Liver (tissue), 9 donors: ENCODE results near the gene CFAP61. TPM values are rescaled to one million over a fixed set of nuclear protein-coding genes. Genes with fewer than 3 reads are reported as not detected.

Source experiments
- DNase-seq: peaks from one replicate; pipeline ENCODE4 v3.0.0-alpha.2; 2017; ENCODE audit warnings: low spot score
- H3K27ac ChIP-seq, 2 donors: one replicate each; pipeline ENCODE4 v1.7.0; 2013; ENCODE audit warnings: inconsistent platforms in 2 of 2, low read length in 2 of 2, control low read depth in 1 of 2, low read depth in 1 of 2, mild to moderate bottlenecking in 1 of 2
- H3K27me3 ChIP-seq, 4 donors: one replicate each; pipeline versions ENCODE4 v1.6.1 to v1.7.0; 2013; ENCODE audit warnings: low read length in 3 of 4, inconsistent platforms in 1 of 4, mild to moderate bottlenecking in 1 of 4, moderate library complexity in 1 of 4; ENCODE audit not compliant: control insufficient read depth in 4 of 4, insufficient read depth in 4 of 4
- H3K36me3 ChIP-seq, 4 donors: one replicate each; pipeline versions ENCODE4 v1.6.1 to v1.7.0; 2013; ENCODE audit warnings: low read length in 3 of 4, mild to moderate bottlenecking in 3 of 4, low read depth in 1 of 4, moderate library complexity in 1 of 4; ENCODE audit not compliant: control insufficient read depth in 4 of 4, insufficient read depth in 3 of 4
- H3K4me1 ChIP-seq, 4 donors: one replicate each; pipeline versions ENCODE4 v1.6.1 to v1.7.0; 2013; ENCODE audit warnings: low read length in 3 of 4, mild to moderate bottlenecking in 3 of 4, moderate library complexity in 1 of 4; ENCODE audit not compliant: control insufficient read depth in 4 of 4, insufficient read depth in 4 of 4
- H3K4me3 ChIP-seq, 3 donors: one replicate each; pipeline versions ENCODE4 v1.6.1 to v1.7.0; 2013; ENCODE audit warnings: low read length in 3 of 3, control low read depth in 1 of 3, low read depth in 1 of 3, mild to moderate bottlenecking in 1 of 3
- H3K9ac ChIP-seq, 2 donors: one replicate each; pipeline ENCODE4 v1.7.0; 2013; ENCODE audit warnings: low read length in 2 of 2, mild to moderate bottlenecking in 2 of 2, moderate library complexity in 2 of 2, control low read depth in 1 of 2, low read depth in 1 of 2
- H3K9me3 ChIP-seq, 4 donors: one replicate each; pipeline versions ENCODE4 v1.6.1 to v1.7.0; 2013; ENCODE audit warnings: low read length in 3 of 4; ENCODE audit not compliant: control insufficient read depth in 4 of 4
- ATF3 ChIP-seq: IDR thresholded peaks from 2 replicates; pipeline ENCODE4 v1.6.1; 2016; ENCODE audit warnings: antibody characterized with exemption
- CTCF ChIP-seq: fragments of 150-350 bp; IDR thresholded peaks from 2 replicates; pipeline ENCODE4 v1.5.1; 2017; ENCODE audit warnings: improper control_type of control experiment, low read depth, low read length; ENCODE audit not compliant: missing input control
- EGR1 ChIP-seq, 2 donors: IDR thresholded peaks; 2 replicates each; pipeline ENCODE4 v1.6.1; 2016 to 2018; ENCODE audit warnings: antibody characterized with exemption in 2 of 2, low read depth in 2 of 2
- FOXA1 ChIP-seq: IDR thresholded peaks from 2 replicates; pipeline ENCODE4 v1.6.1; 2016; ENCODE audit warnings: antibody characterized with exemption
- GABPA ChIP-seq, 2 donors: IDR thresholded peaks in 1 of 2; conservative IDR thresholded peaks in 1 of 2; 2 replicates each; pipeline ENCODE4 v1.6.1; 2016; ENCODE audit warnings: antibody characterized with exemption in 2 of 2, mild to moderate bottlenecking in 1 of 2, moderate library complexity in 1 of 2
- HNF4A ChIP-seq, 2 donors: conservative IDR thresholded peaks; 2 replicates each; pipeline ENCODE4 v1.6.1; 2016; ENCODE audit warnings: antibody characterized with exemption in 2 of 2, mild to moderate bottlenecking in 2 of 2
- HNF4G ChIP-seq: IDR thresholded peaks from 2 replicates; pipeline ENCODE4 v1.6.1; 2016; ENCODE audit warnings: antibody characterized with exemption
- MAX ChIP-seq: IDR thresholded peaks from 2 replicates; pipeline ENCODE4 v1.6.1; 2016; ENCODE audit warnings: antibody characterized with exemption
- NR2F2 ChIP-seq: IDR thresholded peaks from 2 replicates; pipeline ENCODE4 v1.6.1; 2016; ENCODE audit warnings: antibody characterized with exemption
- RAD21 ChIP-seq, 2 donors: IDR thresholded peaks; 2 replicates each; pipeline ENCODE4 v1.6.1; 2016; ENCODE audit warnings: antibody characterized with exemption in 2 of 2, mild to moderate bottlenecking in 2 of 2
- REST ChIP-seq: IDR thresholded peaks from 2 replicates; pipeline ENCODE4 v1.6.1; 2016; ENCODE audit warnings: antibody characterized with exemption, mild to moderate bottlenecking
- RXRA ChIP-seq, 2 donors: IDR thresholded peaks; 2 replicates each; pipeline ENCODE4 v1.6.1; 2017 to 2018; ENCODE audit warnings: antibody characterized with exemption in 2 of 2, mild to moderate bottlenecking in 1 of 2
- SP1 ChIP-seq: IDR thresholded peaks from 2 replicates; pipeline ENCODE4 v1.6.1; 2018; ENCODE audit warnings: antibody characterized with exemption, mild to moderate bottlenecking
- TAF1 ChIP-seq: conservative IDR thresholded peaks from 2 replicates; pipeline ENCODE4 v1.6.1; 2016; ENCODE audit warnings: antibody characterized with exemption, mild to moderate bottlenecking
- YY1 ChIP-seq: IDR thresholded peaks from 2 replicates; pipeline ENCODE4 v1.6.1; 2016; ENCODE audit warnings: antibody characterized with exemption, mild to moderate bottlenecking
- ZBTB33 ChIP-seq: IDR thresholded peaks from 2 replicates; pipeline ENCODE4 v1.6.1; 2016; ENCODE audit warnings: antibody characterized with exemption
- WGBS: extraction: QIAGEN DNeasy Blood & Tissue Kit; methylation state at CpG from one replicate; pipeline ENCODE4 v1.1.7; 2013; 5-methylcytosine and 5-hydroxymethylcytosine counted together
- polyA plus RNA-seq, 2 donors: library from polyadenylated mRNA; stranded (reverse) in 1 of 2; unstranded in 1 of 2; fragments of 200-250 nt in 1 of 2; fragments of >200 nt in 1 of 2; fragmentation: Nextera tagmentation in 1 of 2; extraction: Ambion mirVana in 1 of 2; gene quantifications; one replicate each; pipeline versions ENCODE4 v1.2.1 to v1.2.3, GENCODE V29; 2013 to 2015
- total RNA-seq, 2 donors: library from RNA; depleted of rRNA; stranded (reverse); fragments of >200 nt; gene quantifications; one replicate each; pipeline ENCODE4 v1.2.3, GENCODE V29; 2014
- donor health status: healthy.
- donor health status: healthy.
- donor health status: healthy.
- donor health status: healthy.
- donor health status: healthy.

The CFAP61 gene
- total and polyA plus RNA-seq, 4 donors = 0.05 TPM; not detected in 3

- Histone ChIP-seq H3K36me3 (no peaks in the 10 kb centered on the region), H3K4me1 (no peaks in the 10 kb centered on the region), H3K9ac (no peak overlapping the region), H3K27me3 (no peaks in the 10 kb centered on the region), H3K9me3 (peaks cover 0 to 9% (median 5%) of the 10 kb centered on the region in 4 donors), H3K4me3 (no peak overlapping the region), H3K27ac (no peak overlapping the region)
- TF ChIP-seq ATF3 (no peak), NR2F2 (no peak), FOXA1 (no peak), ZBTB33 (no peak), RAD21 (IDR thresholded peaks at IDR 0.05) (no peak), CTCF (no peak), RXRA (IDR thresholded peaks at IDR 0.05) (no peak), YY1 (no peak), MAX (no peak)
- WGBS = 89% methylated on average over 6 of the region's 6 CpGs
- DNase-seq = no peak
Observed at GRCh38 chr20:20322912-20323311, 270.6 kb downstream of the CFAP61 start.

GRCh38 chr20:20327746-20328145, 275.4 kb downstream of the CFAP61 start:
- no peaks in the 10 kb centered on the region for H3K27me3 ChIP-seq
- H3K4me1 ChIP-seq = no peaks in the 10 kb centered on the region
- no peak overlapping the region for H3K27ac ChIP-seq
- H3K9ac ChIP-seq = no peak overlapping the region
- H3K9me3 ChIP-seq = no peaks in the 10 kb centered on the region
- 88% methylated on average over 6 of the region's 6 CpGs for WGBS
- TF ChIP-seq HNF4A (conservative IDR thresholded peaks at IDR 0.05) = no peak
- no peak for TF ChIP-seq EGR1 (IDR thresholded peaks at IDR 0.05; ENCODE audit: low read depth in 2 of 2)
- no peak for TF ChIP-seq FOXA1
- TF ChIP-seq HNF4G = no peak
- no peak for TF ChIP-seq CTCF
- no peak for TF ChIP-seq ZBTB33
- TF ChIP-seq MAX = no peak
- no peak for TF ChIP-seq RAD21 (IDR thresholded peaks at IDR 0.05)
- TF ChIP-seq YY1 = no peak
- TF ChIP-seq TAF1 = no peak
- TF ChIP-seq SP1 = no peak
- TF ChIP-seq GABPA (IDR thresholded peaks at IDR 0.05 in 1 of 2, conservative IDR thresholded peaks at IDR 0.05 in 1 of 2) = no peak
- TF ChIP-seq REST = no peak
- DNase-seq = no peak
- H3K36me3 ChIP-seq = no peaks in the 10 kb centered on the region
- H3K4me3 ChIP-seq = no peak overlapping the region
